Measurements from ENCODE around the gene ABHD17B.

The ABHD17B gene

GRCh38 chr9:71886541-71886940 lies 24.5 kb downstream of the ABHD17B start:
- H3K27me3 ChIP-seq (ENCODE audit: control insufficient read depth, insufficient read depth, low read length), result no peaks in the 10 kb centered on the region
- no peaks in the 10 kb centered on the region for H3K4me1 ChIP-seq (ENCODE audit: control insufficient read depth, insufficient read depth, low read length)
- no peak overlapping the region for H3K4me3 ChIP-seq (ENCODE audit: low read length)
- no peaks in the 10 kb centered on the region for H3K36me3 ChIP-seq (ENCODE audit: control insufficient read depth, insufficient read depth, low read length)
- no peak overlapping the region for H3K27ac ChIP-seq (ENCODE audit: low read depth, low read length)
- H3K9ac ChIP-seq (ENCODE audit: low read length), result no peak overlapping the region

GRCh38 chr9:71886015-71886414 lies 25.0 kb downstream of the ABHD17B start:
- H3K27me3 ChIP-seq (ENCODE audit: control insufficient read depth, insufficient read depth, low read length), result no peaks in the 10 kb centered on the region
- H3K27ac ChIP-seq (ENCODE audit: low read depth, low read length), result no peak overlapping the region
- H3K4me3 ChIP-seq (ENCODE audit: low read length), result no peak overlapping the region
- H3K36me3 ChIP-seq (ENCODE audit: control insufficient read depth, insufficient read depth, low read length), result no peaks in the 10 kb centered on the region
- no peaks in the 10 kb centered on the region for H3K4me1 ChIP-seq (ENCODE audit: control insufficient read depth, insufficient read depth, low read length)
- H3K9ac ChIP-seq (ENCODE audit: low read length), result no peak overlapping the region

- Histone ChIP-seq H3K4me1 (ENCODE audit: control insufficient read depth, insufficient read depth, low read length) (no peaks in the 10 kb centered on the region), H3K36me3 (ENCODE audit: control insufficient read depth, insufficient read depth, low read length) (no peaks in the 10 kb centered on the region), H3K27ac (ENCODE audit: low read depth, low read length) (no peak overlapping the region), H3K4me3 (ENCODE audit: low read length) (no peak overlapping the region), H3K27me3 (ENCODE audit: control insufficient read depth, insufficient read depth, low read length) (no peaks in the 10 kb centered on the region), H3K9ac (ENCODE audit: low read length) (no peak overlapping the region)
These were observed 25.5 kb downstream of the ABHD17B start for GRCh38 chr9:71885467-71885866.

- H3K27ac ChIP-seq (ENCODE audit: low read depth, low read length), result no peak overlapping the region
- no peaks in the 10 kb centered on the region for H3K36me3 ChIP-seq (ENCODE audit: control insufficient read depth, insufficient read depth, low read length)
- H3K9ac ChIP-seq (ENCODE audit: low read length), result no peak overlapping the region
- no peaks in the 10 kb centered on the region for H3K4me1 ChIP-seq (ENCODE audit: control insufficient read depth, insufficient read depth, low read length)
- H3K4me3 ChIP-seq (ENCODE audit: low read length), result no peak overlapping the region
- no peaks in the 10 kb centered on the region for H3K27me3 ChIP-seq (ENCODE audit: control insufficient read depth, insufficient read depth, low read length)
These were observed 27.0 kb downstream of the ABHD17B start for GRCh38 chr9:71884005-71884404.

- no peaks in the 10 kb centered on the region for H3K27me3 ChIP-seq (ENCODE audit: control insufficient read depth, insufficient read depth, low read length)
- H3K9ac ChIP-seq (ENCODE audit: low read length), result no peak overlapping the region
- H3K36me3 ChIP-seq (ENCODE audit: control insufficient read depth, insufficient read depth, low read length), result no peaks in the 10 kb centered on the region
- H3K27ac ChIP-seq (ENCODE audit: low read depth, low read length), result no peak overlapping the region
- H3K4me1 ChIP-seq (ENCODE audit: control insufficient read depth, insufficient read depth, low read length), result no peaks in the 10 kb centered on the region
- H3K4me3 ChIP-seq (ENCODE audit: low read length), result no peak overlapping the region
These were observed 31.3 kb downstream of the ABHD17B start for GRCh38 chr9:71879644-71880174.

GRCh38 chr9:71878327-71879274 lies 32.4 kb downstream of the ABHD17B start:
- no peaks in the 10 kb centered on the region for H3K4me1 ChIP-seq (ENCODE audit: control insufficient read depth, insufficient read depth, low read length)
- H3K36me3 ChIP-seq (ENCODE audit: control insufficient read depth, insufficient read depth, low read length), result no peaks in the 10 kb centered on the region
- H3K27ac ChIP-seq (ENCODE audit: low read depth, low read length), result no peak overlapping the region
- H3K27me3 ChIP-seq (ENCODE audit: control insufficient read depth, insufficient read depth, low read length), result no peaks in the 10 kb centered on the region
- no peak overlapping the region for H3K4me3 ChIP-seq (ENCODE audit: low read length)
- no peak overlapping the region for H3K9ac ChIP-seq (ENCODE audit: low read length)

- Histone ChIP-seq H3K9ac (ENCODE audit: low read length) (no peak overlapping the region), H3K27me3 (ENCODE audit: control insufficient read depth, insufficient read depth, low read length) (no peaks in the 10 kb centered on the region), H3K36me3 (ENCODE audit: control insufficient read depth, insufficient read depth, low read length) (no peaks in the 10 kb centered on the region), H3K4me3 (ENCODE audit: low read length) (no peak overlapping the region), H3K4me1 (ENCODE audit: control insufficient read depth, insufficient read depth, low read length) (no peaks in the 10 kb centered on the region), H3K27ac (ENCODE audit: low read depth, low read length) (no peak overlapping the region)
These were observed 34.2 kb downstream of the ABHD17B start for GRCh38 chr9:71876829-71877228.

GRCh38 chr9:71876106-71876505 lies 34.9 kb downstream of the ABHD17B start:
- no peak overlapping the region for H3K27ac ChIP-seq (ENCODE audit: low read depth, low read length)
- no peaks in the 10 kb centered on the region for H3K4me1 ChIP-seq (ENCODE audit: control insufficient read depth, insufficient read depth, low read length)
- H3K27me3 ChIP-seq (ENCODE audit: control insufficient read depth, insufficient read depth, low read length), result no peaks in the 10 kb centered on the region
- H3K9ac ChIP-seq (ENCODE audit: low read length), result no peak overlapping the region
- no peaks in the 10 kb centered on the region for H3K36me3 ChIP-seq (ENCODE audit: control insufficient read depth, insufficient read depth, low read length)
- H3K4me3 ChIP-seq (ENCODE audit: low read length), result no peak overlapping the region

- no peak overlapping the region for H3K27ac ChIP-seq (ENCODE audit: low read depth, low read length)
These were observed 35.6 kb downstream of the ABHD17B start for GRCh38 chr9:71875345-71875744.

GRCh38 chr9:71863631-71864030 lies 47.4 kb downstream of the ABHD17B start:
- H3K4me3 ChIP-seq (ENCODE audit: low read length), result no peak overlapping the region
- H3K27ac ChIP-seq (ENCODE audit: low read depth, low read length), result no peak overlapping the region
- H3K36me3 ChIP-seq (ENCODE audit: control insufficient read depth, insufficient read depth, low read length), result no peaks in the 10 kb centered on the region
- no peak overlapping the region for H3K9ac ChIP-seq (ENCODE audit: low read length)
- no peaks in the 10 kb centered on the region for H3K4me1 ChIP-seq (ENCODE audit: control insufficient read depth, insufficient read depth, low read length)
- no peaks in the 10 kb centered on the region for H3K27me3 ChIP-seq (ENCODE audit: control insufficient read depth, insufficient read depth, low read length)

More at GRCh38 chr9:71875345-71875744, 35.6 kb downstream of the ABHD17B start:
- Histone ChIP-seq H3K4me1 (ENCODE audit: control insufficient read depth, insufficient read depth, low read length) (no peaks in the 10 kb centered on the region), H3K36me3 (ENCODE audit: control insufficient read depth, insufficient read depth, low read length) (no peaks in the 10 kb centered on the region), H3K9ac (ENCODE audit: low read length) (no peak overlapping the region), H3K4me3 (ENCODE audit: low read length) (no peak overlapping the region), H3K27me3 (ENCODE audit: control insufficient read depth, insufficient read depth, low read length) (no peaks in the 10 kb centered on the region)

- Histone ChIP-seq H3K4me3 (ENCODE audit: low read length) (no peak overlapping the region), H3K9ac (ENCODE audit: low read length) (no peak overlapping the region), H3K4me1 (ENCODE audit: control insufficient read depth, insufficient read depth, low read length) (no peaks in the 10 kb centered on the region), H3K36me3 (ENCODE audit: control insufficient read depth, insufficient read depth, low read length) (no peaks in the 10 kb centered on the region), H3K27ac (ENCODE audit: low read depth, low read length) (no peak overlapping the region), H3K27me3 (ENCODE audit: control insufficient read depth, insufficient read depth, low read length) (no peaks in the 10 kb centered on the region)
These were observed 49.4 kb downstream of the ABHD17B start for GRCh38 chr9:71861618-71862017.

GRCh38 chr9:71859939-71860338 lies 51.1 kb downstream of the ABHD17B start:
- Histone ChIP-seq H3K36me3 (ENCODE audit: control insufficient read depth, insufficient read depth, low read length) (no peaks in the 10 kb centered on the region), H3K9ac (ENCODE audit: low read length) (no peak overlapping the region), H3K27me3 (ENCODE audit: control insufficient read depth, insufficient read depth, low read length) (no peaks in the 10 kb centered on the region), H3K4me1 (ENCODE audit: control insufficient read depth, insufficient read depth, low read length) (no peaks in the 10 kb centered on the region), H3K27ac (ENCODE audit: low read depth, low read length) (no peak overlapping the region), H3K4me3 (ENCODE audit: low read length) (no peak overlapping the region)

GRCh38 chr9:71858812-71859211 lies 52.2 kb downstream of the ABHD17B start:
- H3K9ac ChIP-seq (ENCODE audit: low read length), result no peak overlapping the region
- no peak overlapping the region for H3K4me3 ChIP-seq (ENCODE audit: low read length)
- H3K27me3 ChIP-seq (ENCODE audit: control insufficient read depth, insufficient read depth, low read length), result no peaks in the 10 kb centered on the region
- H3K36me3 ChIP-seq (ENCODE audit: control insufficient read depth, insufficient read depth, low read length), result no peaks in the 10 kb centered on the region
- H3K27ac ChIP-seq (ENCODE audit: low read depth, low read length), result no peak overlapping the region
- H3K4me1 ChIP-seq (ENCODE audit: control insufficient read depth, insufficient read depth, low read length), result no peaks in the 10 kb centered on the region

All from rectal smooth muscle tissue (tissue), 1 donor.